ENCODE data around the gene MBD2.
A peak's percentile ranks its signal among the peaks of the same experiment; 100 is the strongest.
"Not testable (repeated sequence)": the region's sequence is repeated elsewhere in the genome, so short reads cannot be mapped to it uniquely, and the experiment has no call there.

MBD2 gene

GRCh38 chr18:54129448-54130067 is 94.9 kb downstream of the MBD2 start:
- CTCF ChIA-PET, result interaction anchor here (0.9 to 4.7 kb wide), 4 partner anchors 10 to 565 kb away, joined by 3 to 24 read pairs (median 4); no protein-coding TSS in a partner anchor
- 90% methylated on average over 3 of the region's 4 CpGs for WGBS (ENCODE audit: insufficient coverage)
- no peaks in the 10 kb centered on the region for H3K27me3 ChIP-seq (replicated peaks in 2 of 5; ENCODE audit: control insufficient read depth in 4 of 5, insufficient read depth in 5 of 5, low read length in 4 of 5)
- H3K27ac ChIP-seq (ENCODE audit: insufficient read depth in 1 of 2, low read depth in 1 of 2, low read length in 2 of 2, poor library complexity in 1 of 2, severe bottlenecking in 2 of 2), result no peak overlapping the region
- H3K9me3 ChIP-seq (ENCODE audit: control extremely low read depth in 1 of 5, control insufficient read depth in 4 of 5, insufficient read depth in 2 of 5, low read depth in 1 of 5, low read length in 4 of 5), result no peaks in the 10 kb centered on the region
- POLR2A ChIA-PET, result no interaction called here
- H3K4me3 ChIP-seq (ENCODE audit: control insufficient read depth in 1 of 7, extremely low read depth in 1 of 7, insufficient read depth in 4 of 7, low read depth in 2 of 7, low read length in 6 of 7), result no peak overlapping the region
- DNase-seq, result no peak
- H3K4me1 ChIP-seq (ENCODE audit: control extremely low read depth in 1 of 4, control insufficient read depth in 4 of 4, insufficient read depth in 4 of 4, low read length in 3 of 4), result peaks cover 0 to 4% (median 0%) of the 10 kb centered on the region in 4 experiments
- no peaks in the 10 kb centered on the region for H3K36me3 ChIP-seq (ENCODE audit: control insufficient read depth in 4 of 4, insufficient read depth in 4 of 4, low read length in 3 of 4)

- H3K27ac ChIP-seq (ENCODE audit: insufficient read depth in 1 of 2, low read depth in 1 of 2, low read length in 2 of 2, poor library complexity in 1 of 2, severe bottlenecking in 2 of 2), result no peak overlapping the region
- H3K4me3 ChIP-seq (ENCODE audit: control insufficient read depth in 1 of 7, extremely low read depth in 1 of 7, insufficient read depth in 4 of 7, low read depth in 2 of 7, low read length in 6 of 7), result no peak overlapping the region
- no peaks in the 10 kb centered on the region for H3K36me3 ChIP-seq (ENCODE audit: control insufficient read depth in 4 of 4, insufficient read depth in 4 of 4, low read length in 3 of 4)
- POLR2A ChIA-PET, result no interaction called here
- CTCF ChIA-PET, result interaction anchor here (0.7 to 4.7 kb wide), 10 partner anchors 9 to 565 kb away, joined by 3 to 24 read pairs (median 4); no protein-coding TSS in a partner anchor
- H3K9me3 ChIP-seq (ENCODE audit: control extremely low read depth in 1 of 5, control insufficient read depth in 4 of 5, insufficient read depth in 2 of 5, low read depth in 1 of 5, low read length in 4 of 5), result no peaks in the 10 kb centered on the region
- H3K4me1 ChIP-seq (ENCODE audit: control extremely low read depth in 1 of 4, control insufficient read depth in 4 of 4, insufficient read depth in 4 of 4, low read length in 3 of 4), result peaks cover 0 to 4% (median 0%) of the 10 kb centered on the region in 4 experiments
- WGBS (ENCODE audit: insufficient coverage), result 80% methylated on average over 7 of the region's 9 CpGs
- H3K27me3 ChIP-seq (replicated peaks in 2 of 5; ENCODE audit: control insufficient read depth in 4 of 5, insufficient read depth in 5 of 5, low read length in 4 of 5), result no peaks in the 10 kb centered on the region
- peak; percentile 26 to 57 (median 49) for DNase-seq
These were observed 96.6 kb downstream of the MBD2 start for GRCh38 chr18:54127759-54128378.

GRCh38 chr18:54125429-54125828 is 99.0 kb downstream of the MBD2 start:
- H3K4me1 ChIP-seq (ENCODE audit: control extremely low read depth in 1 of 4, control insufficient read depth in 4 of 4, insufficient read depth in 4 of 4, low read length in 3 of 4), result peaks cover 0 to 4% (median 0%) of the 10 kb centered on the region in 4 experiments
- no peaks in the 10 kb centered on the region for H3K36me3 ChIP-seq (ENCODE audit: control insufficient read depth in 4 of 4, insufficient read depth in 4 of 4, low read length in 3 of 4)
- peak; percentile 9 to 70 (median 64) for DNase-seq
- CTCF ChIA-PET, result interaction anchor here (1.0 to 1.3 kb wide), 2 partner anchors 11 to 556 kb away, joined by 3 read pairs; no protein-coding TSS in a partner anchor
- H3K9me3 ChIP-seq (ENCODE audit: control extremely low read depth in 1 of 5, control insufficient read depth in 4 of 5, insufficient read depth in 2 of 5, low read depth in 1 of 5, low read length in 4 of 5), result no peaks in the 10 kb centered on the region
- POLR2A ChIA-PET, result no interaction called here
- 13% methylated on average over 2 of the region's 3 CpGs for WGBS (ENCODE audit: insufficient coverage)
- no peaks in the 10 kb centered on the region for H3K27me3 ChIP-seq (replicated peaks in 2 of 5; ENCODE audit: control insufficient read depth in 4 of 5, insufficient read depth in 5 of 5, low read length in 4 of 5)
- no peak overlapping the region for H3K27ac ChIP-seq (ENCODE audit: insufficient read depth in 1 of 2, low read depth in 1 of 2, low read length in 2 of 2, poor library complexity in 1 of 2, severe bottlenecking in 2 of 2)
- no peak overlapping the region for H3K4me3 ChIP-seq (ENCODE audit: control insufficient read depth in 1 of 7, extremely low read depth in 1 of 7, insufficient read depth in 4 of 7, low read depth in 2 of 7, low read length in 6 of 7)

- H3K27me3 ChIP-seq (replicated peaks in 2 of 5; ENCODE audit: control insufficient read depth in 4 of 5, insufficient read depth in 5 of 5, low read length in 4 of 5); H3K9me3 ChIP-seq (ENCODE audit: control extremely low read depth in 1 of 5, control insufficient read depth in 4 of 5, insufficient read depth in 2 of 5, low read depth in 1 of 5, low read length in 4 of 5); H3K4me3 ChIP-seq (ENCODE audit: control insufficient read depth in 1 of 7, extremely low read depth in 1 of 7, insufficient read depth in 4 of 7, low read depth in 2 of 7, low read length in 6 of 7); H3K4me1 ChIP-seq (ENCODE audit: control extremely low read depth in 1 of 4, control insufficient read depth in 4 of 4, insufficient read depth in 4 of 4, low read length in 3 of 4); DNase-seq; H3K36me3 ChIP-seq (ENCODE audit: control insufficient read depth in 4 of 4, insufficient read depth in 4 of 4, low read length in 3 of 4); POLR2A ChIA-PET; H3K27ac ChIP-seq (ENCODE audit: insufficient read depth in 1 of 2, low read depth in 1 of 2, low read length in 2 of 2, poor library complexity in 1 of 2, severe bottlenecking in 2 of 2): not testable (repeated sequence)
- no CpG with 5 or more reads among the region's 4 CpGs for WGBS (ENCODE audit: insufficient coverage)
- CTCF ChIA-PET, result interaction anchor here (0.7 kb wide), 1 partner anchor 552 kb away, joined by 3 read pairs; no protein-coding TSS in a partner anchor
These were observed 100.6 kb downstream of the MBD2 start for GRCh38 chr18:54123720-54124440.

GRCh38 chr18:54119524-54120019 is 104.9 kb downstream of the MBD2 start:
- Histone ChIP-seq H3K4me3 (ENCODE audit: control insufficient read depth in 1 of 7, extremely low read depth in 1 of 7, insufficient read depth in 4 of 7, low read depth in 2 of 7, low read length in 6 of 7) (peak overlapping the region in 5 of 7 experiments; percentile 42 to 73 (median 52)), H3K36me3 (ENCODE audit: control insufficient read depth in 4 of 4, insufficient read depth in 4 of 4, low read length in 3 of 4) (no peaks in the 10 kb centered on the region), H3K27me3 (replicated peaks in 2 of 5; ENCODE audit: control insufficient read depth in 4 of 5, insufficient read depth in 5 of 5, low read length in 4 of 5) (peaks cover 0 to 10% (median 0%) of the 10 kb centered on the region in 5 experiments), H3K9me3 (ENCODE audit: control extremely low read depth in 1 of 5, control insufficient read depth in 4 of 5, insufficient read depth in 2 of 5, low read depth in 1 of 5, low read length in 4 of 5) (no peaks in the 10 kb centered on the region), H3K4me1 (ENCODE audit: control extremely low read depth in 1 of 4, control insufficient read depth in 4 of 4, insufficient read depth in 4 of 4, low read length in 3 of 4) (peaks cover 0 to 3% (median 0%) of the 10 kb centered on the region in 4 experiments), H3K27ac (ENCODE audit: insufficient read depth in 1 of 2, low read depth in 1 of 2, low read length in 2 of 2, poor library complexity in 1 of 2, severe bottlenecking in 2 of 2) (no peak overlapping the region)
- WGBS (ENCODE audit: insufficient coverage), result 20% methylated on average over 6 of the region's 6 CpGs
- peak; percentile 58 to 76 (median 73) for DNase-seq
- POLR2A ChIA-PET, result no interaction called here
- CTCF ChIA-PET, result interaction anchor here (0.5 to 2.6 kb wide), 9 partner anchors 9 to 555 kb away, joined by 3 to 24 read pairs (median 4); no protein-coding TSS in a partner anchor

GRCh38 chr18:54117853-54118773 is 106.4 kb downstream of the MBD2 start:
- Histone ChIP-seq H3K27ac (ENCODE audit: insufficient read depth in 1 of 2, low read depth in 1 of 2, low read length in 2 of 2, poor library complexity in 1 of 2, severe bottlenecking in 2 of 2) (no peak overlapping the region), H3K4me3 (ENCODE audit: control insufficient read depth in 1 of 7, extremely low read depth in 1 of 7, insufficient read depth in 4 of 7, low read depth in 2 of 7, low read length in 6 of 7) (no peak overlapping the region), H3K9me3 (ENCODE audit: control extremely low read depth in 1 of 5, control insufficient read depth in 4 of 5, insufficient read depth in 2 of 5, low read depth in 1 of 5, low read length in 4 of 5) (no peaks in the 10 kb centered on the region), H3K27me3 (replicated peaks in 2 of 5; ENCODE audit: control insufficient read depth in 4 of 5, insufficient read depth in 5 of 5, low read length in 4 of 5) (peaks cover 0 to 10% (median 0%) of the 10 kb centered on the region in 5 experiments), H3K4me1 (ENCODE audit: control extremely low read depth in 1 of 4, control insufficient read depth in 4 of 4, insufficient read depth in 4 of 4, low read length in 3 of 4) (peaks cover 0 to 3% (median 0%) of the 10 kb centered on the region in 4 experiments), H3K36me3 (ENCODE audit: control insufficient read depth in 4 of 4, insufficient read depth in 4 of 4, low read length in 3 of 4) (no peaks in the 10 kb centered on the region)
- WGBS (ENCODE audit: insufficient coverage), result 100% methylated on average over 4 of the region's 9 CpGs
- ChIA-PET CTCF (interaction anchor here (0.7 to 2.7 kb wide), 4 partner anchors 11 to 553 kb away, joined by 3 to 24 read pairs (median 5); no protein-coding TSS in a partner anchor), POLR2A (no interaction called here)
- DNase-seq, result no peak

Measured in common myeloid progenitor, CD34-positive (primary cell).